ENCODE measurements around the gene PNPLA2. TPM values are rescaled to one million over a fixed set of nuclear protein-coding genes. Genes with fewer than 3 reads are reported as not detected.

PNPLA2 gene
- polyA plus RNA-seq, 1 experiment = 17.3 TPM

DNA sequence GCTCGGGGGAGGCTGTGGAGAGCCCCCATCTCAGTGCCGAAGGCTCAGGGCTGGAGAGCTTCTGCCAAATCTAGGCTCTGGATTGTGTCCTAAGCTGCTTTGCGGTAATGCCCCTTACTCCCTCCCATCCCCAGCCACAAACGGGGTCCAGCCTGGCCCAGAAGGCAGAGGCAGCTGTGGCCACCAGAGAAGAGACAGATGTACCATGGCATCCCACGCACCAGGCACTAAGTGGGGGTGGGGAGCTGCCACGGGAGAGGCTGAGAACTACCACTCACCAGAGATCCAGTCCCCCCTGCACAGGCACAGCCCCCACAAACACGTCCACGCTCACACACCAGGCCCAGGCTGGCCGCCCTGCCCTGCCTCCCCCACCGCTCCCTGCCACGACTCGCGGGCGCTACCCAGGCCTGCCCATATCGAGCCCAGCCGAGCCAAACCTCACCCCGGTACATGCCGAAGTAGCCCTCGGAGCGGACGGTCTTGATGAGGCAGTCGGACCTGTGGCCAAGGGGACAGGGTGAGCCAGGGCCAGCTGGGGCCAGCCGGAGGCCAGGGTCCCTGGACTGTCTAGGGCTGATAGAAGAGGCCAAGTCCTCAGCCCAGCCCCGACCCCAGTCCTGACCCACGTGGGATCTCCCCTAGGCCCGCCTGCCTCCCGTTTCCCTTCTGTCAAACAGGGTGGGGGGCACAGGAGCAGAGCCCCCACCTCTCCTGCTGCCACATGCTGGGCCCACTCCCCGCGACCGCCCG is 24.5 kb upstream of the PNPLA2 start:
- ChIA-PET CTCF (no interaction called here), POLR2A (interaction anchor here (0.5 kb wide), 1 partner anchor 15 kb away, joined by 4 read pairs; no protein-coding TSS in a partner anchor)
- H3K27ac ChIP-seq (ENCODE audit: low read depth, low read length) = no peak overlapping the region
- no peak for DNase-seq (ENCODE audit: low read depth, low spot score)
- H3K4me3 ChIP-seq (ENCODE audit: low read depth, low read length) = no peak overlapping the region
- TF ChIP-seq, protein P1, sequence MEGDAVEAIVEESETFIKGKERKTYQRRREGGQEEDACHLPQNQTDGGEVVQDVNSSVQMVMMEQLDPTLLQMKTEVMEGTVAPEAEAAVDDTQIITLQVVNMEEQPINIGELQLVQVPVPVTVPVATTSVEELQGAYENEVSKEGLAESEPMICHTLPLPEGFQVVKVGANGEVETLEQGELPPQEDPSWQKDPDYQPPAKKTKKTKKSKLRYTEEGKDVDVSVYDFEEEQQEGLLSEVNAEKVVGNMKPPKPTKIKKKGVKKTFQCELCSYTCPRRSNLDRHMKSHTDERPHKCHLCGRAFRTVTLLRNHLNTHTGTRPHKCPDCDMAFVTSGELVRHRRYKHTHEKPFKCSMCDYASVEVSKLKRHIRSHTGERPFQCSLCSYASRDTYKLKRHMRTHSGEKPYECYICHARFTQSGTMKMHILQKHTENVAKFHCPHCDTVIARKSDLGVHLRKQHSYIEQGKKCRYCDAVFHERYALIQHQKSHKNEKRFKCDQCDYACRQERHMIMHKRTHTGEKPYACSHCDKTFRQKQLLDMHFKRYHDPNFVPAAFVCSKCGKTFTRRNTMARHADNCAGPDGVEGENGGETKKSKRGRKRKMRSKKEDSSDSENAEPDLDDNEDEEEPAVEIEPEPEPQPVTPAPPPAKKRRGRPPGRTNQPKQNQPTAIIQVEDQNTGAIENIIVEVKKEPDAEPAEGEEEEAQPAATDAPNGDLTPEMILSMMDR (IDR thresholded peaks at IDR 0.05; ENCODE audit: low read depth, low read length) = no peak
- no peaks in the 10 kb centered on the region; the same call in 1 of the 2 replicates for H3K9me3 ChIP-seq (ENCODE audit: control insufficient read depth, insufficient read depth, low read length)
- no peaks in the 10 kb centered on the region for H3K27me3 ChIP-seq (ENCODE audit: control insufficient read depth, insufficient read depth, low read length)

DNA sequence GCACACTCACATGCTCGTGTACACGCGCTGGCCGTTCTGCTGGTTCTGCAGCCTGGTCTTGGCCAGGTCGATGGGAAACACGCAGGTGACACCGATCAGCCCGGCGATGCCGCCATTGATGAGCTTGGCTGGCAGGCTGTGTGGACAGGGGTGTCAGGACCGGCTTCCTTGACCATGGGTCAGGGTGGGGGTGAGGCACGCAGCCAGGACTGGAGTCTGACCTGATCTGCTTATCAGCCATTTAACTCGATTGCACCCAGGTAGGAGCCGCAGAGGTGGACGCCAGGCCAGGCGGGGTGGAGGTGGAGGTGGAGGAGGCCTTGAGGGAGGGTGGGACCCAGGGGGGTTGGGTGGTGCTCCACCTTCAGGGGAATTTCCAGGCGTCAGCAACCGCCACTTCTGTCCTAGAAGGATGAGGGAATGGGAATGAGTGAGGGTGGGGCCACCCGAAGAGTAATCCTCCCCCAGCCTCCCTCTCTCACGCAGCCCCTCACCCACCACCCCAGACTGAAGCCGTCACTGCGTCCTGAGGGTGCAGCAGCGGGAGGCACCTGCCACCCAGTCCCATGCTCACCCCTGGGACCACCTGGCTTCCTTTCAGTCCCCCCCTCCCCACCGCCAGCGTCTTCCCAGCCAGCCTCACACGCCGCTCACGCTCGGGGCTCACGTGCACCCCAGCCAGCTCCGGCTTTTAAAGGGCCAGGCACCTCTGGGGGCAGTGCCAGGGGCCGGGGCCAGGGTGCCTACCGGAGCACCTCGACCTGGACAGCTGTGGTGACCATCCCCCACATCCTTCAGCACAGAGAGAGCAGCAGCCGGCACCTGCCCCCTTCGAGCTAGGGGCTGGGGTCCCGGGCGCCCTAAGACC is 23.7 kb upstream of the PNPLA2 start:
- TF ChIP-seq, protein P1 (IDR thresholded peaks at IDR 0.05; ENCODE audit: low read depth, low read length) = no peak
- CTCF ChIA-PET = interaction anchor here (1.5 kb wide), 1 partner anchor 12 kb away, joined by 5 read pairs; no protein-coding TSS in a partner anchor
- no peak overlapping the region for H3K27ac ChIP-seq (ENCODE audit: low read depth, low read length)

DNA sequence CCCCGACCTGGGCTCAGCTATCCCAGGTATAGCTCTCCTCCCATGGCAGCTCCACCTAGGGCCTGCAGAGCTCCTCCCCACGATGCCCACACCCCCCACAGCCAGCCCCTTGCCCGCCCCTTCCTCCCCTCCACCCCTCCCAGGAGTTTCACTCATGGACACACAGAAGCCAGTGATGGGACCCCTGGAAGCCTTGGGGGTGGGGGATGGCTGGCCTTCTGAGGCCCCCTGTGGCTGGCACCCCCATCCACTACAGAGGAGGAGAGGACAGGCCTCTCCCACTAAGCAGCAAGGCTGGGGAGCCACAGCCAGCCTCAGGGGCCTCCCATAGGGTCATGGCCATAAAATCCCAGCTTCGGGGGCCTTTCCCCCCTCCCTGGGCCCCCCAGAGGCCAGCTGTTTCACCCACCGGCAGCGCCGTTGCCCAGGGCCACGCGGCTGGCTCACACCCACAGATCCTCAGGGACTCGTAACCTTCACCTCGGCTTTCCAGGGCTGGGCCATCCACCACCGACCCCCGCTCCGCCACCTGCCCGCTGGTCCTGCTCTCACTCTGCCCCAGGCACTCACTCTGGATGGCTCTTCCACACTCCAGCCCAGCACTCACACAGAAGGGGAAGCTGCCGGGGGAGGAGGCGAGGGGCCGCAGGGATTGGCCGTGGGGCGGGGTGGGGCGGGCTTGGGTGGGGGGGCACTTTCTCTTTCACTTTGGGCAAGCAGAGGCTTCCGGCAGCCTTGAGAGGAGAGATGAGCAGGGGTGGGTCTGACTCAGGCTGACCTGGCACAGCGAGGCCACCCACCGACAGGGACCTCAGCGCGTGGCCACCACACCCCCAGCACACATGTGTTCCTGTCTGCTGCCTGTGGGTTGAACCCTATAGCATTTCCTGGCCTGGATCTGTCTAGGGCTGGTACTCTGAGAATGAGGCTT is 22.8 kb upstream of the PNPLA2 start:
- ChIA-PET POLR2A (interaction anchor here (0.6 to 2.5 kb wide), 4 partner anchors 13 to 220 kb away, joined by 3 to 18 read pairs (median 6); partner anchors contain the start of gene RPLP2), CTCF (interaction anchor here (1.5 kb wide), 1 partner anchor 12 kb away, joined by 5 read pairs; no protein-coding TSS in a partner anchor)
- Histone ChIP-seq H3K27ac (ENCODE audit: low read depth, low read length) (peak overlapping the region; percentile 85), H3K4me3 (ENCODE audit: low read depth, low read length) (peak overlapping the region; percentile 78), H3K27me3 (ENCODE audit: control insufficient read depth, insufficient read depth, low read length) (no peaks in the 10 kb centered on the region), H3K9me3 (ENCODE audit: control insufficient read depth, insufficient read depth, low read length) (no peaks in the 10 kb centered on the region; the same call in 1 of the 2 replicates)
- TF ChIP-seq, protein P1 (IDR thresholded peaks at IDR 0.05; ENCODE audit: low read depth, low read length) = no peak
- peak; percentile 48 for DNase-seq (ENCODE audit: low read depth, low spot score)

More for the DNA sequence above, 23.7 kb upstream of the PNPLA2 start:
- Histone ChIP-seq H3K4me3 (ENCODE audit: low read depth, low read length) (peak overlapping the region; percentile 78), H3K27me3 (ENCODE audit: control insufficient read depth, insufficient read depth, low read length) (no peaks in the 10 kb centered on the region), H3K9me3 (ENCODE audit: control insufficient read depth, insufficient read depth, low read length) (no peaks in the 10 kb centered on the region; the same call in 1 of the 2 replicates)
- DNase-seq (ENCODE audit: low read depth, low spot score) = no peak
- POLR2A ChIA-PET = interaction anchor here (0.6 to 2.5 kb wide), 2 partner anchors 14 to 219 kb away, joined by 3 to 18 read pairs; partner anchors contain the start of gene RPLP2

DNA sequence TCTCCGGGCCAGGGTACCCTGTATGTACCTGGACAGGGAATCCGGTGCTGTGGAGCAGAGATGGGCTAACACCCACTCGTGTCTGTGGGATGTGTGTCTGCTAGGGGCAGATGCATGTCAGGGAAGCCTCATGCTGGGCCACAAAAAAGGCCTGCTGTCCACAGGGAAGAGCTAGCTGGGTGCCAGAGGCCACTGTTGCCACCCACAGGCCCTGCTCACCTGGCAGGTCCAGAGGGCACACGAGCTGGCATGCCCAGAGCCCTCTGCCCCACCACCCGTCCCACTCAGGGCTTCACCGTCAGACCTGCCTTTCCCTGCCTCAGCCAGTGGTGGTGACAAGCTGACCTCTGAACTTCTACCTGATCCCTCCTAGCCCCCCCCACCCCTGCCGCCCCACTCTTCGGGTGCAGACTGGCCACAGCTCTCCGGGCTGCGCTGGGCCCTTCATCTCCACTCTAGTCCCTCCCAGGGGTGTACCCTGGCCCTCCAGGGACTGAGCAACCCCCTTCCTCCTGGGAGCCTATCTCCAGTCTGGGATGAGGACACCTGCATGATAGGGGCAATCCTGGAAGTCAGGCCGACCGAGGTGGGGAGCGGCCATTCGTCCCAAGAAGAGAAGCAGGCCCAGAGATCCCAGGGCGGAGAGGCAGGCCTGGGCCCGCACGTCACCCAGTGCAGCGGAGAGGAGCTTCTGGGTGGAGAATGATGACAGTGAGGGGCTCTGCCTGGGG is 22.0 kb upstream of the PNPLA2 start:
- POLR2A ChIA-PET = interaction anchor here (0.8 to 2.5 kb wide), 5 partner anchors 10 to 22 kb away, joined by 3 to 18 read pairs (median 5); partner anchors contain the start of genes PNPLA2 and RPLP2
- DNase-seq (ENCODE audit: low read depth, low spot score) = no peak
- TF ChIP-seq, protein P1 (IDR thresholded peaks at IDR 0.05; ENCODE audit: low read depth, low read length) = no peak
- peak overlapping the region; percentile 78 for H3K4me3 ChIP-seq (ENCODE audit: low read depth, low read length)
- H3K27me3 ChIP-seq (ENCODE audit: control insufficient read depth, insufficient read depth, low read length) = no peaks in the 10 kb centered on the region
- no peaks in the 10 kb centered on the region; the same call in 1 of the 2 replicates for H3K9me3 ChIP-seq (ENCODE audit: control insufficient read depth, insufficient read depth, low read length)
- H3K27ac ChIP-seq (ENCODE audit: low read depth, low read length) = peak overlapping the region; percentile 85
- CTCF ChIA-PET = interaction anchor here (0.7 to 1.1 kb wide), 2 partner anchors 13 to 333 kb away, joined by 3 to 4 read pairs; no protein-coding TSS in a partner anchor
